Adrenal gland (tissue), 5 donors: ENCODE results near the gene STEAP1B.

Source experiments
- CTCF ChIP-seq, 6 experiments: fragments of 450-650 bp in 4 of 6; fragments of 200-600 bp in 2 of 6; sonication (generic) in 1 of 6; IDR thresholded peaks; 1 replicate in 5 of 6; 2 replicates in 1 of 6; pipeline versions ENCODE4 v1.5.1 to v1.8.0; 2016 to 2021; ENCODE audit warnings: antibody characterized with exemption in 6 of 6, mild to moderate bottlenecking in 2 of 6, moderate library complexity in 1 of 6
- POLR2A ChIP-seq, 2 donors: fragments of 450-650 bp; IDR thresholded peaks; one replicate each; pipeline ENCODE4 v1.6.1; 2017; ENCODE audit warnings: antibody characterized with exemption in 2 of 2, mild to moderate bottlenecking in 2 of 2, moderate library complexity in 1 of 2
- donor health status: DM: no; HTN: no; CAD: no.

GRCh38 chr7:22447762-22448161 lies 52.2 kb downstream of the STEAP1B start:
- TF ChIP-seq POLR2A (IDR thresholded peaks at IDR 0.05) (no peak), CTCF (IDR thresholded peaks at IDR 0.05) (no peak)
